Loucy (cell line): Measurements from ENCODE around the gene VSTM2L.

ENCODE experiments used
- EZH2phosphoT487 ChIP-seq: fragments of 200-600 bp; IDR thresholded peaks from 2 replicates; pipeline ENCODE4 v1.6.1; 2018; ENCODE audit warnings: antibody characterized with exemption, mild to moderate bottlenecking, moderate library complexity, borderline replicate concordance
- TF ChIP-seq, protein P1 (sequence below): fragments of 200-600 bp; sonication (generic); conservative IDR thresholded peaks from 2 replicates; pipeline ENCODE4 v1.5.1; 2014; ENCODE audit warnings: mild to moderate bottlenecking, antibody characterized with exemption, low read length

DNA sequence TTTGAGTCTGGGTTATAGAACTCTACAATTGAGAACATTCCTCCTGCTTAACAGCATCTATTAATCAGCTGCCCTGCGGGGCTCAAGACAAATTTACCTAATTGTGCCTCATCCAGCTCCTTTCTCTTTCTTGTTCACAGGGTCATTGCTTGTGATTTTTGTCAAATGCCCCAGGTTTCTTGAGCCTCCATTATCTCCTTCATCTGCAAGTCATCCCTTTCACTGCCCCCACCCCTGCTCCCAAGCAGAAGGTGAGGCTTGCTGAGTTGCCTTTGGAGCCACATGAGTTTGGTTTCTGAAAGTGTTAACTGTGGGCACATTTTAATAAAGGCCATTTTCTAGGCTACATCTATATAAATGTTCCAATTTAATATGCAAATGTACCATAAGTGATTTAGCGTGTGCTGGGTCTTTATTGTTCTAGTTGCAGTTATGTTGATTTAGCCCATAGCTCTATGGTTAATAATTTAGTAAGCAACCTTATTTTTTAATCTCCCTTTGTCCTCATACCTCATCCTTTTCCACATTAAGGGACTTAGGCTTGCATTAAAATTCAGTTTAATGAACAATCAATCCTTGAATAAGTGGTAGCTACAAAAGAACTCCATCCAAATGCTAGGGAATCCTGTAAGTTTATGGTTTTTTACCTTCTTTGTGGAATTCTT, 56.1 kb downstream of the VSTM2L start:
- TF ChIP-seq, protein P1, sequence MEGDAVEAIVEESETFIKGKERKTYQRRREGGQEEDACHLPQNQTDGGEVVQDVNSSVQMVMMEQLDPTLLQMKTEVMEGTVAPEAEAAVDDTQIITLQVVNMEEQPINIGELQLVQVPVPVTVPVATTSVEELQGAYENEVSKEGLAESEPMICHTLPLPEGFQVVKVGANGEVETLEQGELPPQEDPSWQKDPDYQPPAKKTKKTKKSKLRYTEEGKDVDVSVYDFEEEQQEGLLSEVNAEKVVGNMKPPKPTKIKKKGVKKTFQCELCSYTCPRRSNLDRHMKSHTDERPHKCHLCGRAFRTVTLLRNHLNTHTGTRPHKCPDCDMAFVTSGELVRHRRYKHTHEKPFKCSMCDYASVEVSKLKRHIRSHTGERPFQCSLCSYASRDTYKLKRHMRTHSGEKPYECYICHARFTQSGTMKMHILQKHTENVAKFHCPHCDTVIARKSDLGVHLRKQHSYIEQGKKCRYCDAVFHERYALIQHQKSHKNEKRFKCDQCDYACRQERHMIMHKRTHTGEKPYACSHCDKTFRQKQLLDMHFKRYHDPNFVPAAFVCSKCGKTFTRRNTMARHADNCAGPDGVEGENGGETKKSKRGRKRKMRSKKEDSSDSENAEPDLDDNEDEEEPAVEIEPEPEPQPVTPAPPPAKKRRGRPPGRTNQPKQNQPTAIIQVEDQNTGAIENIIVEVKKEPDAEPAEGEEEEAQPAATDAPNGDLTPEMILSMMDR: no peak
- TF ChIP-seq EZH2phosphoT487: no peak
